Natural killer cell treated with Interleukin-12 subunit alpha and Interleukin-12 subunit beta and Interleukin-15 and Interleukin-18, amount 100 ng/mL, for 72 hours (primary cell): ENCODE measurements around the gene PLVAP. TPM values are rescaled to one million over a fixed set of nuclear protein-coding genes. Genes with fewer than 3 reads are reported as not detected.
"Not testable (repeated sequence)": the region's sequence is repeated elsewhere in the genome, so short reads cannot be mapped to it uniquely, and the experiment has no call there.

ENCODE experiments used
- ATAC-seq, 2 donors: fragments of 150-1000 bp; cut with Tn5 transposase in 1 of 2; sonication (Bioruptor Pico), chemical (Tn5 transposase) in 1 of 2; 2 replicates each; pipeline ENCODE4 v1.10.0; 2021
- DNase-seq: peaks from one replicate; pipeline ENCODE4 v3.0.0; 2022; ENCODE audit warnings: low spot score
- H3K27ac Mint-ChIP-seq, 2 donors: 1 replicate in 1 of 2; 2 replicates in 1 of 2; pipeline ENCODE4 v1.8.0; 2022; ENCODE audit warnings: mixed read lengths in 2 of 2, mild to moderate bottlenecking in 1 of 2, moderate library complexity in 1 of 2
- H3K27me3 Mint-ChIP-seq, 2 donors: 1 replicate in 1 of 2; 2 replicates in 1 of 2; pipeline ENCODE4 v1.8.0; 2022; ENCODE audit warnings: mixed read lengths in 2 of 2
- H3K36me3 Mint-ChIP-seq: one replicate; pipeline ENCODE4 v1.8.0; 2022; ENCODE audit warnings: mixed read lengths
- H3K4me1 Mint-ChIP-seq, 2 donors: 1 replicate in 1 of 2; 2 replicates in 1 of 2; pipeline ENCODE4 v1.8.0; 2022; ENCODE audit warnings: low read depth in 2 of 2, mixed read lengths in 2 of 2, mild to moderate bottlenecking in 1 of 2
- H3K4me3 Mint-ChIP-seq: one replicate; pipeline ENCODE4 v1.8.0; 2022; ENCODE audit warnings: mixed read lengths
- H3K9me3 Mint-ChIP-seq: 2 replicates; pipeline ENCODE4 v1.8.0; 2022; ENCODE audit warnings: mixed read lengths
- total RNA-seq, 2 donors: library from RNA; stranded (reverse); gene quantifications; one replicate each; pipeline ENCODE4 v1.2.3, GENCODE V29; 2022

The PLVAP gene
- total RNA-seq, 2 donors from 2014 or later: 0.59 TPM; not detected in 1

GRCh38 chr19:17390665-17391370, 13.7 kb upstream of the PLVAP start:
- ATAC-seq (peak; percentile 99), DNase-seq (peak; percentile 92)
- peaks cover 17 to 19% of the 10 kb centered on the region in 2 donors for H3K4me1 Mint-ChIP-seq
- peaks cover 0 to 3% of the 10 kb centered on the region in 2 donors for H3K27me3 Mint-ChIP-seq
- H3K36me3 Mint-ChIP-seq: no peaks in the 10 kb centered on the region
- H3K27ac Mint-ChIP-seq: peak overlapping the region in 1 of 2 donors; percentile 64
- no peaks in the 10 kb centered on the region for H3K9me3 Mint-ChIP-seq
- peak overlapping the region; percentile 89 for H3K4me3 Mint-ChIP-seq

GRCh38 chr19:17389957-17390664, 13.0 kb upstream of the PLVAP start:
- Mint-ChIP-seq H3K36me3 (no peaks in the 10 kb centered on the region), H3K9me3 (no peaks in the 10 kb centered on the region), H3K27ac (no peak overlapping the region), H3K4me3 (peak overlapping the region; percentile 89), H3K27me3 (peaks cover 0 to 3% of the 10 kb centered on the region in 2 donors), H3K4me1 (peaks cover 14 to 15% of the 10 kb centered on the region in 2 donors)
- DNase-seq (no peak), ATAC-seq (no peak)

- Mint-ChIP-seq H3K27ac (no peak overlapping the region), H3K4me3 (no peak overlapping the region), H3K27me3 (peaks cover 0 to 3% of the 10 kb centered on the region in 2 donors), H3K4me1 (peaks cover 12% of the 10 kb centered on the region in 2 donors), H3K36me3 (no peaks in the 10 kb centered on the region), H3K9me3 (no peaks in the 10 kb centered on the region)
- ATAC-seq (no peak), DNase-seq (no peak)
Measured at GRCh38 chr19:17389288-17389687, 12.1 kb upstream of the PLVAP start.

- Mint-ChIP-seq H3K36me3 (no peaks in the 10 kb centered on the region), H3K9me3 (no peaks in the 10 kb centered on the region), H3K4me1 (peaks cover 8 to 9% of the 10 kb centered on the region in 2 donors), H3K27me3 (peaks cover 0 to 3% of the 10 kb centered on the region in 2 donors), H3K27ac (no peak overlapping the region), H3K4me3 (no peak overlapping the region)
- no peak for DNase-seq
- ATAC-seq: peak; percentile 60 to 66
Measured at GRCh38 chr19:17385878-17386611, 8.9 kb upstream of the PLVAP start.

GRCh38 chr19:17380426-17381138, 3.4 kb upstream of the PLVAP start:
- H3K36me3 Mint-ChIP-seq: no peaks in the 10 kb centered on the region
- no peak overlapping the region for H3K27ac Mint-ChIP-seq
- H3K4me3 Mint-ChIP-seq: no peak overlapping the region
- ATAC-seq (no peak), DNase-seq (no peak)
- H3K9me3 Mint-ChIP-seq: no peaks in the 10 kb centered on the region
- peaks cover 0 to 8% of the 10 kb centered on the region in 2 donors for H3K27me3 Mint-ChIP-seq
- peaks cover 4 to 6% of the 10 kb centered on the region in 2 donors for H3K4me1 Mint-ChIP-seq

- ATAC-seq: no peak
- H3K9me3 Mint-ChIP-seq: no peaks in the 10 kb centered on the region
- DNase-seq: no peak
- no peak overlapping the region for H3K27ac Mint-ChIP-seq
- peaks cover 0 to 8% of the 10 kb centered on the region in 2 donors for H3K27me3 Mint-ChIP-seq
- H3K4me3 Mint-ChIP-seq: no peak overlapping the region
- H3K4me1 Mint-ChIP-seq: peaks cover 4 to 6% of the 10 kb centered on the region in 2 donors
- H3K36me3 Mint-ChIP-seq: no peaks in the 10 kb centered on the region
Measured at GRCh38 chr19:17379221-17379631, 2.1 kb upstream of the PLVAP start.

GRCh38 chr19:17378271-17378670, 1.1 kb upstream of the PLVAP start:
- Mint-ChIP-seq H3K27ac (no peak overlapping the region), H3K4me1 (peaks cover 4 to 6% of the 10 kb centered on the region in 2 donors), H3K4me3 (no peak overlapping the region), H3K9me3 (no peaks in the 10 kb centered on the region), H3K27me3 (peaks cover 0 to 8% of the 10 kb centered on the region in 2 donors), H3K36me3 (no peaks in the 10 kb centered on the region)
- ATAC-seq (no peak), DNase-seq (no peak)

GRCh38 chr19:17370026-17370587, 7.0 kb downstream of the PLVAP start:
- no peaks in the 10 kb centered on the region for H3K9me3 Mint-ChIP-seq
- DNase-seq (no peak), ATAC-seq (peak in 1 of 2 donors; percentile 60)
- H3K27ac Mint-ChIP-seq: no peak overlapping the region
- H3K36me3 Mint-ChIP-seq: no peaks in the 10 kb centered on the region
- H3K4me1 Mint-ChIP-seq: peaks cover 5 to 10% of the 10 kb centered on the region in 2 donors
- H3K4me3 Mint-ChIP-seq: no peak overlapping the region
- H3K27me3 Mint-ChIP-seq: peaks cover 5 to 6% of the 10 kb centered on the region in 2 donors

GRCh38 chr19:17365361-17365760, 11.8 kb downstream of the PLVAP start:
- DNase-seq (no peak), ATAC-seq (peak in 1 of 2 donors; percentile 43)
- H3K27me3 Mint-ChIP-seq: peaks cover 5 to 17% of the 10 kb centered on the region in 2 donors
- H3K27ac Mint-ChIP-seq: no peak overlapping the region
- H3K4me3 Mint-ChIP-seq: no peak overlapping the region
- peaks cover 4 to 8% of the 10 kb centered on the region in 2 donors for H3K4me1 Mint-ChIP-seq
- H3K9me3 Mint-ChIP-seq: no peaks in the 10 kb centered on the region
- no peaks in the 10 kb centered on the region for H3K36me3 Mint-ChIP-seq

GRCh38 chr19:17363852-17364605, 13.1 kb downstream of the PLVAP start:
- H3K4me1 Mint-ChIP-seq, H3K4me3 Mint-ChIP-seq, DNase-seq, H3K9me3 Mint-ChIP-seq, H3K27ac Mint-ChIP-seq, H3K36me3 Mint-ChIP-seq, ATAC-seq: not testable (repeated sequence)
- peaks cover 5 to 14% of the 10 kb centered on the region in 2 donors for H3K27me3 Mint-ChIP-seq

GRCh38 chr19:17359905-17360800, 17.0 kb downstream of the PLVAP start:
- DNase-seq (no peak), ATAC-seq (no peak)
- H3K27me3 Mint-ChIP-seq: peaks cover 2 to 14% of the 10 kb centered on the region in 2 donors
- no peak overlapping the region for H3K4me3 Mint-ChIP-seq
- no peaks in the 10 kb centered on the region for H3K9me3 Mint-ChIP-seq
- H3K36me3 Mint-ChIP-seq: no peaks in the 10 kb centered on the region
- H3K27ac Mint-ChIP-seq: no peak overlapping the region
- no peaks in the 10 kb centered on the region for H3K4me1 Mint-ChIP-seq

GRCh38 chr19:17358395-17358794, 18.7 kb downstream of the PLVAP start:
- H3K4me1 Mint-ChIP-seq: no peaks in the 10 kb centered on the region
- DNase-seq (no peak), ATAC-seq (no peak)
- H3K27ac Mint-ChIP-seq: no peak overlapping the region
- no peaks in the 10 kb centered on the region for H3K9me3 Mint-ChIP-seq
- no peak overlapping the region for H3K4me3 Mint-ChIP-seq
- peaks cover 0 to 7% of the 10 kb centered on the region in 2 donors for H3K27me3 Mint-ChIP-seq
- H3K36me3 Mint-ChIP-seq: no peaks in the 10 kb centered on the region
